DOHH2 (cell line): ENCODE measurements around the gene ITGB5.

Experiments
- H3F3A ChIP-seq: fragments of 200-600 bp; sonication (generic), shearing (Covaris generic); 2 replicates; pipeline ENCODE4 v1.6.0; 2016; ENCODE audit warnings: antibody characterized with exemption, mild to moderate bottlenecking; ENCODE audit not compliant: control insufficient read depth, insufficient read depth
- H3K27ac ChIP-seq: fragments of 200-600 bp; sonication (generic); 2 replicates; pipeline ENCODE4 v1.5.1; 2014; ENCODE audit warnings: low read depth, mild to moderate bottlenecking, low read length, moderate library complexity
- H3K27me3 ChIP-seq: fragments of 200-600 bp; sonication (generic); 2 replicates; pipeline ENCODE4 v1.6.1; 2014; ENCODE audit warnings: mild to moderate bottlenecking, low read length, mixed read lengths; ENCODE audit not compliant: control insufficient read depth
- H3K36me3 ChIP-seq: fragments of 200-600 bp; sonication (generic); 2 replicates; pipeline ENCODE4 v1.6.1; 2014; ENCODE audit warnings: mild to moderate bottlenecking, low read length, moderate library complexity, mixed read lengths; ENCODE audit not compliant: control insufficient read depth
- H3K4me1 ChIP-seq: fragments of 200-600 bp; sonication (generic); 2 replicates; pipeline ENCODE4 v1.6.1; 2014; ENCODE audit warnings: mild to moderate bottlenecking, low read length, mixed read lengths; ENCODE audit not compliant: control insufficient read depth
- H3K4me2 ChIP-seq: fragments of 200-600 bp; sonication (generic); 2 replicates; pipeline ENCODE4 v1.6.0; 2014; ENCODE audit warnings: mild to moderate bottlenecking, low read length, moderate library complexity
- H3K4me3 ChIP-seq: fragments of 200-600 bp; sonication (generic); 2 replicates; pipeline ENCODE4 v1.5.1; 2014; ENCODE audit warnings: mild to moderate bottlenecking, low read length, mixed read lengths
- H3K79me2 ChIP-seq: fragments of 200-600 bp; sonication (generic); 2 replicates; pipeline ENCODE4 v1.6.1; 2014; ENCODE audit warnings: mild to moderate bottlenecking, low read length, mixed read lengths; ENCODE audit not compliant: control insufficient read depth
- H3K9me2 ChIP-seq: fragments of 200-600 bp; sonication (generic); replicated peaks from 2 replicates; pipeline ENCODE4 v1.6.1; 2014; ENCODE audit warnings: mild to moderate bottlenecking, low read length, mixed read lengths; ENCODE audit not compliant: control insufficient read depth
- H3K9me3 ChIP-seq: fragments of 200-600 bp; sonication (generic); 2 replicates; pipeline ENCODE4 v1.6.1; 2014; ENCODE audit warnings: antibody characterized with exemption, low read length, mixed read lengths; ENCODE audit not compliant: control insufficient read depth, insufficient read depth
- H4K20me1 ChIP-seq: fragments of 200-600 bp; sonication (generic); 2 replicates; pipeline ENCODE4 v1.6.0; 2014; ENCODE audit warnings: low read depth, mild to moderate bottlenecking, antibody characterized with exemption, low read length, moderate library complexity; ENCODE audit not compliant: control insufficient read depth, insufficient read depth
- EZH2phosphoT487 ChIP-seq: fragments of 200-600 bp; sonication (generic); IDR thresholded peaks from 2 replicates; pipeline ENCODE4 v1.6.1; 2017; ENCODE audit warnings: borderline replicate concordance, mild to moderate bottlenecking, antibody characterized with exemption, low read length, moderate library complexity, mixed read lengths
- TF ChIP-seq, protein P1 (sequence below): fragments of 200-600 bp; sonication (generic); IDR thresholded peaks from one replicate; pipeline ENCODE4 v1.5.1; 2014; ENCODE audit warnings: antibody characterized with exemption, mild to moderate bottlenecking, low read depth, low read length; ENCODE audit not compliant: poor library complexity, severe bottlenecking

Gene ITGB5

DNA sequence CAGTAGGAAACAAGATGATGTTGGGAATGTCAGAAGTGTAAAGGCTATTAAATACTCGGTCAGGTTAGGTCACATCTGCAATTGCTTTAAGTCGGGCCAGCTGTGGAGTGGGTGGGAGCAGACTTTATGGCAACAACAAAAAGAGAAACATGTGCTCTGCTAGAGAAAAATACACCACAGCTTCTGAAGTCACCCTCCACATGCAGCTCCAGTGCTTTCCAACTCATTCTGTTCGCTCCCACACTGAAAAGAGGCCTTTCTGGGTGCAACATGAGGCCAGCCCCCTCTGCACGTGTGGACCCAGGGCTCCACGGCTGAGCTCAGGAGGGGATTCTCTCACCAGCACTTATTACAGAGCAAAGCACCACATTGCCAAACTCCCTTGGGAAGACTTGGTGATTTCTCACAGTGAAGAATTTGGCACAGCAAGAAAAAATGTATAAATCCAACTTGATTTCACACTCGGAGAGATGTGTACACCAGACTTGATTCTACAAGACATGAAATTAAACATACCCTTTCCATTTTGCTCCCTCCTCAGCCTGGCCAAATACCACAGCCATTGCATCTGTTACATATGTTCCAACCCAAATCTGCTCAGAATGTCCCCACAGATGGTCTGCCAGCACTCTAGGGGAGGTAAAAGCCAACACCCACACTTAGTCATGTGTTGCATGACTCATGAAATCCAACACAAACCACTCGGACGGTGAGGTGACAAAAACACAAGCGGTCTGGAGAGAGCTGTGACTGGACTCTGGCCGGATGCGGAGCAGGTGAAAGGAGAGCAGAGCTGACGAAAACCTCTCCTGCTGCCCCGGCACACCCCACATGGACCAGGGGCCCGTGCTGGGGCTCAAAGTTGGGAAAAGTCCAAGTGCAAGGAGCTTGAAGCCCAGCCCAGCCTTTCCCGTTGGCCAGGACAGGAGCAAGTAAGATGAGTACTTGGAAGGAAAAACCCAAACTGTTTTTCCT lies 74.6 kb downstream of the ITGB5 start:
- H3K79me2 ChIP-seq: no peaks in the 10 kb centered on the region
- no peaks in the 10 kb centered on the region for H4K20me1 ChIP-seq
- no peak overlapping the region for H3K4me3 ChIP-seq
- no peak overlapping the region for H3K27ac ChIP-seq
- H3K4me1 ChIP-seq: no peaks in the 10 kb centered on the region
- TF ChIP-seq, protein P1, sequence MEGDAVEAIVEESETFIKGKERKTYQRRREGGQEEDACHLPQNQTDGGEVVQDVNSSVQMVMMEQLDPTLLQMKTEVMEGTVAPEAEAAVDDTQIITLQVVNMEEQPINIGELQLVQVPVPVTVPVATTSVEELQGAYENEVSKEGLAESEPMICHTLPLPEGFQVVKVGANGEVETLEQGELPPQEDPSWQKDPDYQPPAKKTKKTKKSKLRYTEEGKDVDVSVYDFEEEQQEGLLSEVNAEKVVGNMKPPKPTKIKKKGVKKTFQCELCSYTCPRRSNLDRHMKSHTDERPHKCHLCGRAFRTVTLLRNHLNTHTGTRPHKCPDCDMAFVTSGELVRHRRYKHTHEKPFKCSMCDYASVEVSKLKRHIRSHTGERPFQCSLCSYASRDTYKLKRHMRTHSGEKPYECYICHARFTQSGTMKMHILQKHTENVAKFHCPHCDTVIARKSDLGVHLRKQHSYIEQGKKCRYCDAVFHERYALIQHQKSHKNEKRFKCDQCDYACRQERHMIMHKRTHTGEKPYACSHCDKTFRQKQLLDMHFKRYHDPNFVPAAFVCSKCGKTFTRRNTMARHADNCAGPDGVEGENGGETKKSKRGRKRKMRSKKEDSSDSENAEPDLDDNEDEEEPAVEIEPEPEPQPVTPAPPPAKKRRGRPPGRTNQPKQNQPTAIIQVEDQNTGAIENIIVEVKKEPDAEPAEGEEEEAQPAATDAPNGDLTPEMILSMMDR: no peak
- no peak for TF ChIP-seq EZH2phosphoT487
- no peak overlapping the region for H3K4me2 ChIP-seq
- H3F3A ChIP-seq: no peaks in the 10 kb centered on the region
- H3K9me2 ChIP-seq: no peaks in the 10 kb centered on the region
- H3K9me3 ChIP-seq: no peaks in the 10 kb centered on the region
- peaks cover 3% of the 10 kb centered on the region; the same call in 1 of the 2 replicates for H3K27me3 ChIP-seq
- no peaks in the 10 kb centered on the region for H3K36me3 ChIP-seq

DNA sequence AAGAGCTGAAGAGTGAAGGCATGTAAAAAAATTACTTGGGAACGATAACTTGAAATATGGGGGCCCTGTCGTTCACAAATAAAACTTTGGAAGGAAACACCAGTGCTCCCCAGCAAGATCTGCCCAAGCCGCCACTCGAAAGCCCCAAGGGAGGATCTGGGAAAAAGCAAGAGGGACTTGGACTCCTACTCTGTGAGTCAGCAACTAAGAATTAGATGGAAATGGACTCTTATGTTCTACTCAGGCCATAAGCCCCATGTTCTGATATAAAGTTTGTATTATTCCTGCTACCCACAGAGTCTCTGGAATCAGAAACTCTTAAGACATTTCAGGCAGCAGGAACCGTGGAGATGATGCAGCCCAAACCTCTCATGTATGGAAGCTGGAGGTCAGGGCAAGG lies 75.7 kb downstream of the ITGB5 start:
- Histone ChIP-seq H3K9me2 (no peaks in the 10 kb centered on the region), H3K27ac (no peak overlapping the region)

DNA sequence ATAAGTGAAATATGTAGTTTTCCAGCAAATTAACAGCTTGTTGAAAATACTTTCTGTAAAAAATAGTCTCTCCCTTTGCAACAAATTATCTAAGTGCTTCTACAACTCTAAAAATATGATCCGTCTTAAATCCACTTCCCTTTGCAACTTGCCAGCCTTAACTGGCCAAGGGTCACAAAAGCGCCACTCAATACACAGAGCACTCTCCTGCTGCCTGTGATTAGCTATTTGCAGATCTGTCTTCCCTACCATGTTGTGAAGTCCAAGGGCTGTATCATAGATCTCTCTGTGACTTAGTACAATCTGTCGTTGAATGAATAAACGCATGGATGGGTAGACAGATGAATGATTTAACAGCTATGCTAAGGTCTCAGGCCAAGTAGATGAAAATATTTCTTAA lies 76.2 kb downstream of the ITGB5 start:
- Histone ChIP-seq H3K79me2 (no peaks in the 10 kb centered on the region), H3K27ac (no peak overlapping the region), H3K9me2 (no peaks in the 10 kb centered on the region), H3K4me3 (no peak overlapping the region), H3K27me3 (peaks cover 3% of the 10 kb centered on the region; the same call in 1 of the 2 replicates), H3K9me3 (no peaks in the 10 kb centered on the region), H3K36me3 (no peaks in the 10 kb centered on the region), H3K4me2 (no peak overlapping the region), H3K4me1 (no peaks in the 10 kb centered on the region), H3F3A (no peaks in the 10 kb centered on the region), H4K20me1 (no peaks in the 10 kb centered on the region)
- TF ChIP-seq, protein P1: no peak
- no peak for TF ChIP-seq EZH2phosphoT487

More for the DNA sequence above, 75.7 kb downstream of the ITGB5 start:
- no peaks in the 10 kb centered on the region for H3K4me1 ChIP-seq
- no peaks in the 10 kb centered on the region for H3F3A ChIP-seq
- H3K79me2 ChIP-seq: no peaks in the 10 kb centered on the region
- no peak overlapping the region for H3K4me3 ChIP-seq
- TF ChIP-seq EZH2phosphoT487: no peak
- TF ChIP-seq, protein P1: no peak
- H3K36me3 ChIP-seq: no peaks in the 10 kb centered on the region
- H4K20me1 ChIP-seq: no peaks in the 10 kb centered on the region
- H3K27me3 ChIP-seq: peaks cover 3% of the 10 kb centered on the region; the same call in 1 of the 2 replicates
- H3K4me2 ChIP-seq: no peak overlapping the region
- no peaks in the 10 kb centered on the region for H3K9me3 ChIP-seq
